ENCODE data around the gene CELF2. TPM values are rescaled to one million over a fixed set of nuclear protein-coding genes. Genes with fewer than 3 reads are reported as not detected.

CELF2 gene
- total and polyA plus RNA-seq, 2 of the 4 experiments (the other 2 are of a cell fraction): 3.5 to 6.6 TPM

DNA sequence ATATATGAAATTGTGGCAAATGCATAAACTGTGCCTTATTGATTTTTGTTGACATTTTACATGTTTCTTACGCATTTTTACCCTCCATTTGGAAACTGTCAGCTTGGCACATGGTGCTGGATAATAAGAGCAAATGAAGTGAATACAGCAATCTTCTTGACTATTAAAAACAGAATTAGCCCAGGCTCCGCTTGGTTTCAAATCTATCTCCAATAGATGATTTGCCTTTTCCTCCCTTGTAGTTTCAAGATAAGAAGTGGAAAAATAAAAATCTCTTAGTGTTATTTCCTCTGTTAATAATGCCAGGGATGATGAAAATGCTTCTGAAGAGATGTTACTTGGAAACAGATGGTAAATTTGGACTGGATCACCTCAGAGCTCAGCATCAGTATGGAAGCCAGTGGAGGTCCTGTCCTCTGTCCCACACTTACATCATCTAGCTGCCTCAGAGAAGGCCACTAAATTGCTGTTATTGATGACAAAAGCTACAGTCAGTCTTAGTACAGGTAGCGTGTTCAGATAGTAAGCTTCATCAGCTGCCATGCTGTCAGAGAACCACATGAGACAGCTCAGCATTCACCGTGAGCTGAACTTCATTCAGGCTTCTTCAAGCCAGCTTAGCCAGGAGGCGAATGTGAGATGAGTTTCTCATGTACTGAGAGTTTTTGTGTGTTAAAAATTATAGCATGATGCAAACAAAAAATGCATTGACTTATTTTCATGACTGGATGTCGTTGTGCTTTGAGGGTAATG lies 246.8 kb downstream of the CELF2 start:
- DNase-seq (no peak), ATAC-seq (ENCODE audit: low read depth) (no peak)
- Histone ChIP-seq H3K9ac (ENCODE audit: low read depth, low read length) (no peak overlapping the region), H4K91ac (ENCODE audit: insufficient read depth, low read depth, low read length) (no peak overlapping the region), H3K9me1 (ENCODE audit: insufficient read depth, low read length) (no peaks in the 10 kb centered on the region), H3K27ac (ENCODE audit: insufficient read depth, low read length) (no peak overlapping the region), H3K18ac (ENCODE audit: low read depth, low read length) (no peak overlapping the region), H3K4me2 (ENCODE audit: low read depth, low read length) (no peak overlapping the region), H2BK15ac (ENCODE audit: low read depth, low read length) (no peak overlapping the region), H3K27me3 (ENCODE audit: control insufficient read depth, insufficient read depth, low read length) (no peaks in the 10 kb centered on the region), H3K14ac (replicated peaks; ENCODE audit: low read depth, low read length) (no peak overlapping the region), H3K56ac (ENCODE audit: extremely low read depth, insufficient read depth, low read length) (no peak overlapping the region), H3K36me3 (ENCODE audit: control insufficient read depth, insufficient read depth, low read length) (no peaks in the 10 kb centered on the region), H3K9me3 (ENCODE audit: control insufficient read depth, insufficient read depth, low read length) (no peaks in the 10 kb centered on the region), H4K8ac (ENCODE audit: low read depth in 2 of 2, low read length in 2 of 2) (no peak overlapping the region), H2BK5ac (ENCODE audit: low read depth, low read length, poor library complexity, severe bottlenecking) (no peak overlapping the region), H2AK5ac (ENCODE audit: low read depth, low read length) (no peak overlapping the region), H3K23ac (ENCODE audit: low read depth, low read length) (no peak overlapping the region), H2AK9ac (replicated peaks; ENCODE audit: low read depth, low read length, poor library complexity) (no peak overlapping the region), H2BK20ac (ENCODE audit: low read depth, low read length) (no peak overlapping the region), H4K5ac (ENCODE audit: low read depth, low read length) (no peak overlapping the region), H3K4me3 (ENCODE audit: insufficient read depth, low read depth, low read length) (no peak overlapping the region), H2AFZ (replicated peaks; ENCODE audit: low read length, poor library complexity) (no peak overlapping the region), H3K79me1 (ENCODE audit: low read depth in 1 of 2, low read length in 2 of 2) (no peaks in the 10 kb centered on the region), H2BK120ac (ENCODE audit: low read depth, low read length) (no peak overlapping the region), H3K4me1 (ENCODE audit: control insufficient read depth, insufficient read depth, low read length) (no peaks in the 10 kb centered on the region; the same call in 1 of the 2 replicates), H4K20me1 (ENCODE audit: insufficient read depth, low read length) (no peaks in the 10 kb centered on the region), H3K4ac (ENCODE audit: low read depth, low read length) (no peak overlapping the region)
- ChIA-PET CTCF (no interaction called here), POLR2A (ENCODE audit: unreplicated experiment) (no interaction called here)
- WGBS, 2 experiments (ENCODE audit: extremely low coverage in 2 of 2, insufficient read length in 1 of 2): no CpG with 5 or more reads among the region's 6 CpGs
- intact Hi-C loops (cut with micrococcal nuclease): no loop called here
- TF ChIP-seq NFE2L2 (IDR thresholded peaks at IDR 0.05; ENCODE audit: low read depth, low read length) (no peak), FOS (IDR thresholded peaks at IDR 0.05; ENCODE audit: low read depth, low read length) (no peak), CEBPB (IDR thresholded peaks at IDR 0.05; ENCODE audit: low read depth, low read length) (no peak), BHLHE40 (IDR thresholded peaks at IDR 0.05; ENCODE audit: low read depth, low read length) (no peak), MAFK (IDR thresholded peaks at IDR 0.05; ENCODE audit: low read depth, low read length) (no peak), RCOR1 (IDR thresholded peaks at IDR 0.05; ENCODE audit: insufficient replicate concordance, low read length) (no peak), SMC3 (IDR thresholded peaks at IDR 0.05; ENCODE audit: low read depth, low read length) (no peak), MAZ (IDR thresholded peaks at IDR 0.05; ENCODE audit: borderline replicate concordance, low read depth, low read length) (no peak)
- TF ChIP-seq, protein P1, sequence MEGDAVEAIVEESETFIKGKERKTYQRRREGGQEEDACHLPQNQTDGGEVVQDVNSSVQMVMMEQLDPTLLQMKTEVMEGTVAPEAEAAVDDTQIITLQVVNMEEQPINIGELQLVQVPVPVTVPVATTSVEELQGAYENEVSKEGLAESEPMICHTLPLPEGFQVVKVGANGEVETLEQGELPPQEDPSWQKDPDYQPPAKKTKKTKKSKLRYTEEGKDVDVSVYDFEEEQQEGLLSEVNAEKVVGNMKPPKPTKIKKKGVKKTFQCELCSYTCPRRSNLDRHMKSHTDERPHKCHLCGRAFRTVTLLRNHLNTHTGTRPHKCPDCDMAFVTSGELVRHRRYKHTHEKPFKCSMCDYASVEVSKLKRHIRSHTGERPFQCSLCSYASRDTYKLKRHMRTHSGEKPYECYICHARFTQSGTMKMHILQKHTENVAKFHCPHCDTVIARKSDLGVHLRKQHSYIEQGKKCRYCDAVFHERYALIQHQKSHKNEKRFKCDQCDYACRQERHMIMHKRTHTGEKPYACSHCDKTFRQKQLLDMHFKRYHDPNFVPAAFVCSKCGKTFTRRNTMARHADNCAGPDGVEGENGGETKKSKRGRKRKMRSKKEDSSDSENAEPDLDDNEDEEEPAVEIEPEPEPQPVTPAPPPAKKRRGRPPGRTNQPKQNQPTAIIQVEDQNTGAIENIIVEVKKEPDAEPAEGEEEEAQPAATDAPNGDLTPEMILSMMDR (conservative IDR thresholded peaks at IDR 0.05; ENCODE audit: low read depth, low read length): no peak
- no TSS peak for BruUV-seq (replicated peaks)
- in situ Hi-C loops (cut with MboI; ENCODE audit: low sequenced_read_pairs): no loop called here
- dilution Hi-C loops (cut with HindIII; ENCODE audit: low sequenced_read_pairs, unreplicated experiment): no loop called here
